HEK293 (cell line): Measurements from ENCODE around the gene ATPAF2.

Experiments used
- BCL11A ChIP-seq: fragments of 450-650 bp; formaldehyde crosslinking; IDR thresholded peaks from 2 replicates; pipeline ENCODE4 v1.5.1; 2016; ENCODE audit warnings: low read depth, missing biosample characterization, missing genetic modification characterization
- GFI1B ChIP-seq: fragments of 450-650 bp; formaldehyde crosslinking; IDR thresholded peaks from 2 replicates; pipeline ENCODE4 v1.5.1; 2016; ENCODE audit warnings: missing biosample characterization, missing genetic modification characterization
- GLI2 ChIP-seq: fragments of 450-650 bp; formaldehyde crosslinking; IDR thresholded peaks from 2 replicates; pipeline ENCODE4; 2017; ENCODE audit warnings: missing biosample characterization, missing genetic modification characterization, low read depth, borderline replicate concordance
- GLI4 ChIP-seq: fragments of 450-650 bp; formaldehyde crosslinking; IDR thresholded peaks from 2 replicates; pipeline ENCODE4 v1.5.1; 2016; ENCODE audit warnings: missing biosample characterization, missing genetic modification characterization
- KLF1 ChIP-seq: fragments of 450-650 bp; formaldehyde crosslinking; IDR thresholded peaks from 2 replicates; pipeline ENCODE4 v1.5.1; 2016; ENCODE audit warnings: missing biosample characterization, missing genetic modification characterization
- KLF10 ChIP-seq: fragments of 450-650 bp; IDR thresholded peaks from 2 replicates; pipeline ENCODE4 v1.5.1; 2018; ENCODE audit warnings: missing biosample characterization, mild to moderate bottlenecking, missing genetic modification characterization
- KLF17 ChIP-seq: fragments of 450-650 bp; formaldehyde crosslinking; IDR thresholded peaks from 2 replicates; pipeline ENCODE4 v1.5.1; 2016; ENCODE audit warnings: missing biosample characterization, missing genetic modification characterization
- KLF7 ChIP-seq: fragments of 450-650 bp; formaldehyde crosslinking; IDR thresholded peaks from 2 replicates; pipeline ENCODE4 v1.5.1; 2016; ENCODE audit warnings: missing biosample characterization, missing genetic modification characterization, borderline replicate concordance
- KLF8 ChIP-seq: fragments of 450-650 bp; formaldehyde crosslinking; IDR thresholded peaks from 2 replicates; pipeline ENCODE4 v1.5.1; 2016; ENCODE audit warnings: missing biosample characterization, missing genetic modification characterization
- MZF1 ChIP-seq: fragments of 450-650 bp; formaldehyde crosslinking; IDR thresholded peaks from 2 replicates; pipeline ENCODE4 v1.5.1; 2017; ENCODE audit warnings: missing biosample characterization, missing genetic modification characterization, borderline replicate concordance
- OVOL3 ChIP-seq: fragments of 450-650 bp; formaldehyde crosslinking; IDR thresholded peaks from 2 replicates; pipeline ENCODE4 v1.5.1; 2016; ENCODE audit warnings: missing biosample characterization, missing genetic modification characterization
- RBAK ChIP-seq: fragments of 450-650 bp; formaldehyde crosslinking; IDR thresholded peaks from 2 replicates; pipeline ENCODE4 v1.5.1; 2016; ENCODE audit warnings: missing biosample characterization, missing genetic modification characterization
- SP3 ChIP-seq: fragments of 450-650 bp; formaldehyde crosslinking; IDR thresholded peaks from 2 replicates; pipeline ENCODE4 v1.5.1; 2016; ENCODE audit warnings: missing biosample characterization, missing genetic modification characterization
- WT1 ChIP-seq: fragments of 450-650 bp; formaldehyde crosslinking; IDR thresholded peaks from 2 replicates; pipeline ENCODE4 v1.5.1; 2016; ENCODE audit warnings: missing biosample characterization, missing genetic modification characterization
- ZBTB20 ChIP-seq: fragments of 450-650 bp; formaldehyde crosslinking; IDR thresholded peaks from 2 replicates; pipeline ENCODE4 v1.5.1; 2016; ENCODE audit warnings: missing biosample characterization, missing genetic modification characterization
- ZBTB26 ChIP-seq: fragments of 450-650 bp; formaldehyde crosslinking; optimal IDR thresholded peaks from 2 replicates; pipeline ENCODE3; 2016; ENCODE audit warnings: missing biosample characterization, mild to moderate bottlenecking, missing genetic modification characterization
- ZBTB8A ChIP-seq: fragments of 450-650 bp; formaldehyde crosslinking; IDR thresholded peaks from 2 replicates; pipeline ENCODE4 v1.5.1; 2016; ENCODE audit warnings: missing biosample characterization, missing genetic modification characterization
- ZEB2 ChIP-seq: fragments of 450-650 bp; formaldehyde crosslinking; IDR thresholded peaks from 2 replicates; pipeline ENCODE4 v1.5.1; 2016; ENCODE audit warnings: missing biosample characterization, missing genetic modification characterization
- ZFHX2 ChIP-seq: fragments of 450-650 bp; formaldehyde crosslinking; conservative IDR thresholded peaks from 2 replicates; pipeline ENCODE4 v1.5.1; 2016; ENCODE audit warnings: missing biosample characterization, missing genetic modification characterization
- ZFP41 ChIP-seq: fragments of 450-650 bp; formaldehyde crosslinking; IDR thresholded peaks from 2 replicates; pipeline ENCODE4 v1.5.1; 2016; ENCODE audit warnings: missing biosample characterization, missing genetic modification characterization, borderline replicate concordance
- ZNF121 ChIP-seq: fragments of 450-650 bp; formaldehyde crosslinking; IDR thresholded peaks from 2 replicates; pipeline ENCODE4 v1.5.1; 2016; ENCODE audit warnings: missing biosample characterization, missing genetic modification characterization
- ZNF19 ChIP-seq: fragments of 450-650 bp; formaldehyde crosslinking; IDR thresholded peaks from 2 replicates; pipeline ENCODE4; 2016; ENCODE audit warnings: missing biosample characterization, missing genetic modification characterization, low read depth
- ZNF366 ChIP-seq: fragments of 450-650 bp; formaldehyde crosslinking; conservative IDR thresholded peaks from 2 replicates; pipeline ENCODE4 v1.5.1; 2016; ENCODE audit warnings: missing biosample characterization, missing genetic modification characterization
- ZNF473 ChIP-seq: fragments of 450-650 bp; formaldehyde crosslinking; IDR thresholded peaks from 2 replicates; pipeline ENCODE4 v1.5.1; 2017; ENCODE audit warnings: missing biosample characterization, missing genetic modification characterization
- ZNF48 ChIP-seq: fragments of 450-650 bp; formaldehyde crosslinking; IDR thresholded peaks from 2 replicates; pipeline ENCODE4 v1.5.1; 2016; ENCODE audit warnings: missing biosample characterization, missing genetic modification characterization
- ZNF501 ChIP-seq: fragments of 450-650 bp; formaldehyde crosslinking; IDR thresholded peaks from 2 replicates; pipeline ENCODE4 v1.5.1; 2016; ENCODE audit warnings: missing biosample characterization, missing genetic modification characterization
- ZNF529 ChIP-seq: fragments of 450-650 bp; formaldehyde crosslinking; IDR thresholded peaks from 2 replicates; pipeline ENCODE4 v1.5.1; 2017; ENCODE audit warnings: missing genetic modification characterization, missing biosample characterization; ENCODE audit not compliant: insufficient replicate concordance
- ZNF561 ChIP-seq: fragments of 450-650 bp; IDR thresholded peaks from 2 replicates; pipeline ENCODE4 v1.5.1; 2018; ENCODE audit warnings: missing biosample characterization, missing genetic modification characterization, borderline replicate concordance
- ZNF571 ChIP-seq: fragments of 450-650 bp; formaldehyde crosslinking; IDR thresholded peaks from 2 replicates; pipeline ENCODE4 v1.5.0; 2017; ENCODE audit warnings: missing biosample characterization, missing genetic modification characterization
- ZNF596 ChIP-seq: fragments of 450-650 bp; IDR thresholded peaks from 2 replicates; pipeline ENCODE4 v1.5.0; 2018; ENCODE audit warnings: missing biosample characterization, mild to moderate bottlenecking, missing genetic modification characterization, moderate library complexity
- ZNF610 ChIP-seq: fragments of 450-650 bp; formaldehyde crosslinking; IDR thresholded peaks from 2 replicates; pipeline ENCODE4 v1.5.1; 2016; ENCODE audit warnings: missing biosample characterization, missing genetic modification characterization, borderline replicate concordance
- ZNF626 ChIP-seq: fragments of 450-650 bp; sonication (Bioruptor Pico); formaldehyde crosslinking; IDR thresholded peaks from 2 replicates; pipeline ENCODE4 v1.5.1; 2018; ENCODE audit warnings: missing biosample characterization, missing genetic modification characterization, inconsistent platforms
- ZNF704 ChIP-seq: fragments of 450-650 bp; formaldehyde crosslinking; IDR thresholded peaks from 2 replicates; pipeline ENCODE4 v1.5.1; 2016; ENCODE audit warnings: missing biosample characterization, missing genetic modification characterization
- ZNF707 ChIP-seq: fragments of 450-650 bp; formaldehyde crosslinking; IDR thresholded peaks from 2 replicates; pipeline ENCODE4 v1.5.1; 2016; ENCODE audit warnings: missing biosample characterization, missing genetic modification characterization
- ZNF776 ChIP-seq: fragments of 450-650 bp; formaldehyde crosslinking; IDR thresholded peaks from 2 replicates; pipeline ENCODE4 v1.5.0; 2017; ENCODE audit warnings: missing biosample characterization, missing genetic modification characterization, borderline replicate concordance
- ZNF785 ChIP-seq: fragments of 450-650 bp; formaldehyde crosslinking; IDR thresholded peaks from 2 replicates; pipeline ENCODE4 v1.5.1; 2016; ENCODE audit warnings: missing biosample characterization, missing genetic modification characterization
- ZSCAN30 ChIP-seq: fragments of 450-650 bp; IDR thresholded peaks from 2 replicates; pipeline ENCODE4 v1.5.1; 2018; ENCODE audit warnings: missing biosample characterization, mild to moderate bottlenecking, missing genetic modification characterization, moderate library complexity
- ZSCAN5A ChIP-seq: fragments of 450-650 bp; formaldehyde crosslinking; IDR thresholded peaks from 2 replicates; pipeline ENCODE4 v1.5.1; 2016; ENCODE audit warnings: missing biosample characterization, missing genetic modification characterization

ATPAF2 gene

DNA sequence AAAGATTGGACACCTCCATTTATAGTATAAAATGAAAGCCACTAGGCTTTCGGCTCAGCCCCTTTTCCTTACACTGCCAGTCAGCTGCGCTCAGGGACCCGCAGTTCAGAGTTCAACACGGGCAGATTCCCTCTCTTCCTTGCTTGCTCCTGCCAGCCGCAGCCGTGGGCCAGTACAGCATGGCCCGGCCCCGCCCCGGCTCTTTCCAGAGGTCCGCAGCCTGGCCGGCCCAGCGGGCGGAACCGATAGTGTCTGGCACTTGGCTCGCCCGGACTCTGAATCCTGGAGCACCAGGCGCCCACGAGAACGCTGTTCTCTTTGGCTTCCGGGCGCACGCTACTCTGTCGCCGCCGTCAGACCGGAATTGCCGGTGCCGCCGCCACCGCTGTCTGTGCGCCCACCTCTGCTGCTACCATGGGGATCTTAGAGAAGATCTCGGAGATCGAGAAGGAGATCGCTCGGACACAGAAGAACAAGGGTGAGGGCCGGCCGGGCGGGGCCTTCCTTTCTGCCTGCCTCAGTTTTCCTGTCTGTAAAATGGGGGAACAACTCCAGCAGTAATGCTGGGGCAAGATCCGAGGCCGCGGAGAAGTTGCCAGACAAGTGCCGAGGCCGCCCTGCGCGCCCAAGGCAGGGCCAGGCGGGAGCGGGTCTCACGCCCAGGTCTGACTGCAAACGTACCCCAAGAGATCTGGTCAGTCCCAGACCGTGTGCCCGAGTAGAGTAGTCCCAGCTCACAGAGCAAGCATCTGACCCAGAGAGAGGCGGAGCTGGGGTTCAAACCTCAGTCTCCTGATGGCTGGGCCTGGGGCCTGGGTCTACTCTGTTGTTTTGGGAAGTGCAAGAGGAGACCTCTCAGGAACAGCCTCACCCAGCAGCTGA is 48.9 kb upstream of the ATPAF2 start, which contains the start of gene DRG2 (continued):
- TF ChIP-seq ZNF626 (tag by site-specific recombination), result no peak; the same call in 1 of the 2 replicates
- no peak for TF ChIP-seq ZNF704 (tag by site-specific recombination)
- peak; percentile 94 for TF ChIP-seq BCL11A (tag by site-specific recombination)
- TF ChIP-seq GLI4 (tag by site-specific recombination), result peak; percentile 98
- TF ChIP-seq WT1 (tag by site-specific recombination), result peak; percentile 64
- peak; percentile 99 for TF ChIP-seq ZNF501 (tag by site-specific recombination)
- no peak; the same call in 1 of the 2 replicates for TF ChIP-seq GFI1B (tag by site-specific recombination)
- TF ChIP-seq SP3, result peak; percentile 80
- TF ChIP-seq ZBTB8A (tag by site-specific recombination), result peak; percentile 82
- TF ChIP-seq ZNF48, result no peak
- TF ChIP-seq ZNF529 (tag by site-specific recombination), result peak; percentile 29
- TF ChIP-seq MZF1, result peak; percentile 80; the same call in 1 of the 2 replicates
- TF ChIP-seq GLI2, result no peak
- TF ChIP-seq ZNF561, result peak; percentile 99
- TF ChIP-seq ZNF610 (tag by site-specific recombination), result peak; percentile 89
- TF ChIP-seq ZNF596 (tag by site-specific recombination), result peak; percentile 69; the same call in 1 of the 2 replicates
- TF ChIP-seq ZFHX2 (tag by site-specific recombination), result peak; percentile 97
- TF ChIP-seq ZFP41, result no peak; the same call in 1 of the 2 replicates
- peak; percentile 98 for TF ChIP-seq KLF8 (tag by site-specific recombination)
- peak; percentile 97 for TF ChIP-seq KLF7 (tag by site-specific recombination)
- peak; percentile 86; the same call in 1 of the 2 replicates for TF ChIP-seq ZNF785
- peak; percentile 78 for TF ChIP-seq ZBTB26 (tag by site-specific recombination)
- peak; percentile 99 for TF ChIP-seq ZSCAN30 (tag by site-specific recombination)
- peak; percentile 89 for TF ChIP-seq OVOL3 (tag by site-specific recombination)
- no peak for TF ChIP-seq ZNF571 (tag by site-specific recombination)
- peak; percentile 96 for TF ChIP-seq KLF17 (tag by site-specific recombination)
- TF ChIP-seq ZNF473 (tag by site-specific recombination), result no peak
- TF ChIP-seq ZNF366 (tag by site-specific recombination), result peak; percentile 53
- TF ChIP-seq RBAK (tag by site-specific recombination), result no peak
- peak; percentile 98 for TF ChIP-seq ZSCAN5A (tag by site-specific recombination)
- peak; percentile 81 for TF ChIP-seq KLF10
- TF ChIP-seq ZNF121 (tag by site-specific recombination), result peak; percentile 95
- peak; percentile 99 for TF ChIP-seq ZEB2 (tag by site-specific recombination)
- TF ChIP-seq ZNF707 (tag by site-specific recombination), result no peak
- TF ChIP-seq ZNF776 (tag by site-specific recombination), result no peak
- no peak for TF ChIP-seq ZNF19
- peak; percentile 58; the same call in 1 of the 2 replicates for TF ChIP-seq ZBTB20 (tag by site-specific recombination)
- TF ChIP-seq KLF1, result peak; percentile 74
